ENCODE measurements around the gene TOX4.
"Not testable (repeated sequence)": the region's sequence is repeated elsewhere in the genome, so short reads cannot be mapped to it uniquely, and the experiment has no call there.

Gene TOX4

GRCh38 chr14:21476925-21477681, at the start of gene TOX4, which contains the start of gene RAB2B:
TOX4 (plus strand) TSS chr14:21477195; CDS start chr14:21477279, 84 bp downstream.
RAB2B (minus strand) TSS chr14:21476959; CDS start chr14:21476872, 87 bp downstream.
- DNase-seq = peak; percentile 99

GRCh38 chr14:21428930-21429329, 48.1 kb upstream of the TOX4 start:
- peak; percentile 66 for DNase-seq

GRCh38 chr14:21431126-21431525, 45.9 kb upstream of the TOX4 start:
- no peak for DNase-seq

DNA sequence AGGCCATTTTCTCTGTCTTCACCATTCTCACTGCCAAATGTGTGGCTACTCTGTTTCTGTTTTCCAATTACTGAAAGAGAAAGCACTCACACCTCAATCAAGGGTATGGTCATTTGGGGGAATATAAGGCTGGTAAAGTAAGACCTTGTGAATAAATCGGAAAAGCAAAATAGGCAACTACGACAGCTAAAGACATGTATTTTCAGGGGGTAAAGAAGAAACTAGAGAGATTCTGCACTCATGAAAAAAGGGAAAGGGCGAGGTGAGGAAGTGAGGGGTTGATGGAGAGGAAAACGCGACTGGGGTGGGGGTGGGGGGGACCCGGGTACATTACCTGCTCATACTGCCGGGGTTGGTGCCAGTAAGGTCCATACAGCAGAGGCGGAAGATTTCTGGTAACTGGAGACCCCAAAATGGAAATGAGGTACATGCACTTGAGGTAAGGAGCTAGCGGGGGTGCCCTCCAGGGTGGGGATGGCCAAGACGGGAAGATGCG, 40.4 kb upstream of the TOX4 start:
- no peak for DNase-seq

DNA sequence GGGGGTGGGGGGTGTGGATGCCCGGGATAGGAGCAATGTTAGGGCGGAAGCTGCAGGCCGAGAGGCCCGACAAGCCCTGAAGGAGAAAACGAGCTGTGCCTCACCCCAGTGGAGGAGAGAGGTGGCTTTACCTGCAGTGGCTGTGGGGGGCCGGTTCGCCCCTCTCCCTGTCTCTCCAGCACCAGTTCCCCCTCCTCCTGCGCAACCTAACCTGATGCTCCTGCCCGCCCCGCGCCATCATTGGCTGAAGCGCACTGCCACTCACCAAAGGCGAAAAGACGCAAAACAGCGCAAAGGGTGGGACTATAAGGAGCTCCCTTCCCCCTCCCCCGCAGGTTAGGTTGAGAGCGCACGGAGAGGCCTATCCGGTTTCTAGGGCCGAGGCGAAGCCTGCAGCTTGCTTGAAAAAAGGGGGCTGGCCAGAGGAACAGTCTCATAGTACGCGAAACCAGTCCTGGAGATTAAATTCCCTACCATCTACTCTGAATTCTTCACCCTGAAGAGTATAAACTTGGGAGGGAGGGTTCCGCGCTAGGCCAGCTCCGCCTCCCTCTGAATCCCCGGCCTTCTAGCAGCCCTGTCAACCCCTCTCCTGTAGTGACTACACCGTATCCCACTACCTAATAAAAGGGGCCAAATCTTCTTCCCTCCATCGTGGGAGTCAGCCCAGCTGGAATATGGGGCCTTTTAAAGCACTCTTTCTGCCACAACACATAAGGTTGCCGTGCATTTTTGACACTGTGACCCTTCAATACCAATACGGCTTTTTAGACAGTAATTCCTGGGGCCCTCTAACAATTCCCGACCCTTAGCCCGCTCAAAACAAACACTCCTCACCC, 39.7 kb upstream of the TOX4 start:
- DNase-seq = peak; percentile 100

DNA sequence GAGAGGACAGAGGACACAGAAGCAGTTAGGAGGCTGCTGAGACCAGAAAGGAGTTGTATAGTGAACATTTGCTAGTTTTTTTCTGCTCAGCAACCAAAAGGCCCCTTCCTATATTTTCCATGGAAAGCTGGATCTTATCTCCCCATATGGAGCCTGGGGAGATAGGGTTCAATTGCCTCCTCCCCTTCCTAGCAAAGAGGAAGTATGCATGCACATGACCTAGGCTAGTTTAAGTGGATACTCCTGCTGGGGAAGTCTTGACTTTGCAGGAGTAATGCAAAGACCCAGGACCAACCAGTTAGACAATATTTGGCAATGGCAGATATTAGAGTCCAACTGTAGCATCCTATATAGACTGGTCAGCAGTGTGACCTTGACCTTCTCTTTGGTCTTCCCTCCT, 36.1 kb upstream of the TOX4 start:
- DNase-seq = no peak

DNA sequence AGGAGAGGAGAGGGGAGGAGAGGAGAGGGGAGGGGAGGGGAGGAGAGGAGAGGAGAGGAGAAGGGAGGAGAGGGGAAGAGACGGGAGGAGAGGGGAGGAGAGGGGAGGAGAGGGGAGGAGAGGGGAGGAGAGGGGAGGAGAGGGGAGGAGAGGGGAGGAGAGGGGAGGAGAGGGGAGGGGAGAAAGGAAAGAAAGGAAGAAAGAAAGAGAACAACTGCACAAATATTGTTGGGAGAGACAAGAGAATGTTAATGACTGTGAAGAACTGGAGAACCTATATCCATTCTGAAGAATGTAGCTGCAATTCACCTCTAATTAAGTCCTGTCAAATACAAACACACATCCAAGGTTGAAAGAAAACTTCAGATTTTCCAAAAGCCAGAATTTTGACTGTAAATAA, 34.3 kb upstream of the TOX4 start:
- DNase-seq = not testable (repeated sequence)

- DNase-seq = no peak
These were observed 27.1 kb upstream of the TOX4 start for GRCh38 chr14:21449899-21450216.

DNA sequence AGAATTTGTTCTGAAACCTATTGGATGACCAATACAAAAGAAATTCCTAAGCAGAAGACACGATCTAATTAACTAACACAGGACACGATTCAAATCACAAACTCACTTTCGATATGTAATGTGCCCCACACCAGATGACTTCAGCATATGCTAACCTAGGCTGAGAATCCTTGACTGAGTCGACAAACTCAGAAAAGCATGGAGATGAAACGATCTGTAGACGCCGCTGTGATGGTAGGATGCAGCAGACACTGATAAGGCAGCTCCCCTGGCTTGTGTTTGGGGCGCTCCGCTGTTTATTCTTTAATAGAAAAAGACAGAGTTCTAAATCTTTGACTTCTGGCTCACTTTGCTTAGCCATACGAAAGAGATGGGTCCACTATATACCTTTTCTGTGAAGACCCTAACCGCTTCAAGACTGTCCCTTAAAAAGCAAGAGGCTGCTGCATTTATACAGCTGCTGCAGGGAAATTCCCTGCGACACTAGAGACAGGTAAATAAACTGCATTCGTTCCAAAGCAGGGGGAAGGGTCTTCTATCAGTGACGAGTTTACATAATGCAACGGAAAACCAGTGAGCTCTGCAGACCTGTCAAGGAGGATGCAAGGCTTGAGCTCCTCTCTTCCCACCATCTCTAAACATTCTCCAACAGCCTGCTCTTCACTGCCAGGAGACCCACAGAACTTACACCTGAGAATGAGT, 22.0 kb upstream of the TOX4 start:
- no peak for DNase-seq

- DNase-seq = no peak
These were observed 21.4 kb upstream of the TOX4 start for GRCh38 chr14:21455592-21455911.

- DNase-seq = peak; percentile 100
These were observed 20.9 kb upstream of the TOX4 start, which contains the start of gene CHD8 for GRCh38 chr14:21455912-21456667. CHD8 (minus strand) TSS chr14:21456123; CDS start chr14:21431643, 24,480 bp downstream.

DNA sequence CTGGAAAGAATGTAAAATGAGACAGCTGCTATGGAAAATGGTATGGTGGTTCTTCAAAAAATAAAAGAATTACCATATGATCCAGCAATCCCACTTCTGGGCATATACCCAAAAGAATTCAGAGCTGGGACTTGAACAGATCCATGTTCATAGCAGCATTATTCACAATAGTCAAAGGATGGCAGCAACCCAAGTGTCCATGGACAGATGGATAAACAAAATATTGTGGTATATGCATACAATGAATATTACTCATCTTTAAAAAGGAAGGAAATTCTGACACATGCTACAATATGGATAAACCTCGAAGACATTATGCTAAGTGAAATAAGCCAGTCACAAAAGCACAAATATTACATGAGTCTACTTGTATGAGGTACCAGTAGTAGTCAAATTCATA, 9.4 kb upstream of the TOX4 start:
- no peak for DNase-seq

DNA sequence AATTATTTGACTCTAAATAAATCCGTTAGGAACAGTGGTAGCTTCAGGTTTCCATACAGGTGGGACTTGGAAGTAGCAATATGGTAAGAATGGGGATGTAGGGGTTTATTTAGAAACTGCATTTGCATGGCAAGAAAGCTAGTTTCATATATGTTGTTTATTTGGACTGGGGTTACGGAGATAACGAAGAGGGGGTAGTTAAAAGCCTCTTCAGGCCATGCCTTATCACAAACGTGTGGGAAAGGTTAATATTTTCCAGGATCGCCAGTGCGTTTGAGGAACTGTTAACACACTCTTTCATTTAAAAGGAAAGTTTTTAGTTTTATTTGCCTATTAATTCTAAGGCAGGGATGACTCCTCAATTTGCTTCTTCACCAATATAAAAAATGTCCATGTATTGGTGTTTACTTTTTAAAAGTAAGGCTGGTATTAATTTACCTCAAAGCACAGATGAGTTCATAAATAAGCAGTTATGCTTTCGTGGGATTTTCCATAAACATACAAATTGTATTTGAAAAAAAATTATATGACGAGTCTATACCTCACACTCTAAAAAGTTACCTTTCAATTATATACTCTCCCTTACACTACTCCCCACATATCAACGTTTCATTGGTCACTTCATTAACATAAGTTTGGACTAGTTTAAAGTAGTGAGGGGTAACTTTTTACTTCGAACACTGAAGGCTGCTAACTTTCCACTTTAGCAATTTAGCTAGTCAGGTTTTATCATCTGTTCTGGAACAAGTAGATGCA, 1.1 kb upstream of the TOX4 start:
- no peak for DNase-seq

DNA sequence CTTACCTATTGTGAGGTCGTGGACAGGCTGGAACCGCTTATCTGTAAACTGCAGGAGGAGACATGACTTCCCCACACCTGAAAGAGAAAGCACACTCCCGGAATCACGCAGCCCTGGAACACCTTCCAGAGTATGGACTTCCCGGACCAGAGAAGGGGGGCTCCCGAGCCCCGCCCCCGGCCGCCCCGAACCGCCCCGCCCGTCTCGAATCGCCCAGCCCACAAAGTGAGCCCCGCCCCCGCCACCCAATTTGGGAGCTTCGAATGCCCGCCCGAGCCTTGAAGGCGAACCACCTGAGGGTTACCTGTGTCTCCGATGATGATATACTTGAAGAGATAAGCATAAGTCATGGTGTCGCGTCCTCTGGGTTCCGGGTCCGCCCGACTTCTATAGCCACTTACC, 471 bp upstream of the TOX4 start:
- DNase-seq = peak; percentile 59

GRCh38 chr14:21486640-21487087, 9.7 kb downstream of the TOX4 start:
- no peak for DNase-seq

GRCh38 chr14:21494902-21495762, 18.1 kb downstream of the TOX4 start:
- no peak for DNase-seq

GRCh38 chr14:21496453-21496852, 19.5 kb downstream of the TOX4 start:
- no peak for DNase-seq

- DNase-seq = peak; percentile 53
These were observed 21.8 kb downstream of the TOX4 start for GRCh38 chr14:21498540-21499526.

- DNase-seq = no peak
These were observed 24.6 kb downstream of the TOX4 start for GRCh38 chr14:21501568-21501967.

- no peak for DNase-seq
These were observed 26.4 kb downstream of the TOX4 start for GRCh38 chr14:21503376-21503775.
